NCI-H128 (cell line): ENCODE measurements around the gene PRMT3.
"Not testable (repeated sequence)": the region's sequence is repeated elsewhere in the genome, so short reads cannot be mapped to it uniquely, and the experiment has no call there.

Experiments
- DNase-seq: peaks from one replicate; lab custom pipeline; 2025; ENCODE audit not compliant: unreplicated experiment; lab: John Stamatoyannopoulos, UW

Gene PRMT3

DNA sequence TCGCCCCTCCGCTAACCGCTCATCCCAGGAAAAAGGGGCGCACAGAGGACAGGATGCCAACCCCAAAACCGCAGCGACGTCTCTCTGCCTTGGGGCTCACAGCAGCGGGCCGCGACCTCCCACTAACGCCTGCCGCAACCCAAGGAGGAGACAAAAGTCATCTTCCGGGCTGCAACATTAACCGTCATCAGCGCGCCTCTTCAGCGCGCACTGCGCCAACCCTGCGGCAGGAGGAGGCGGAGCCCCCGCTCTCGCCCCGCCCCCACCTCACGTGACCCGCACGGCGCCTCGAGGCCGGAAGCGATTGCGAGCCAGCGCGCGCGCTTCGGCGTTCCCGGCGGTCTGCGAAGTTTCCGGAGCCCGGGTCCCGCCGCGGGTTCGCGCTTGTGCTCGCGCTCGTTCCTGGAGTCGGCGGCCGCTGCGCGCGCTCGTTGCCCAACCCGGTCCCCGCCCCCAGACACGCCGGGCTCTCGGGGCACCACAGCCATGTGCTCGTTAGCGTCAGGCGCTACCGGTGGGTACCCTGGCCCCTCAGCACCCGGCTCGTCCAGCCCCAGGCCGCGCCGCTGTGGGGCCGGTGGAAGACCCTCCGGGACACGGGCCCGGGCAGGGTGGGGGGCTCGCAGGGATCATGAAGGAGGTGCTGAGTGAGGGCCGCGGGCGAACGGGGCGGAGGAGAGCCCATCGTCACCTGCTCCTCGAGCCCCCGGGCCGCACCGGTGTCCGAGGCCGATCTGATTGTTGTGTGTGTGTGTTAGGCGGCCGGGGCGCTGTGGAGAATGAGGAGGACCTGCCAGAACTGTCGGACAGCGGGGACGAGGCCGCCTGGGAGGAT, at the start of gene PRMT3:
TSS of gene PRMT3 (plus strand) at position 456 of the 835 bp plus-strand sequence. CDS start at position 487, 31 bp downstream.
- peak; percentile 88 for DNase-seq

- DNase-seq: no peak
These were observed 45.0 kb upstream of the PRMT3 start for GRCh38 chr11:20342347-20343141.

DNA sequence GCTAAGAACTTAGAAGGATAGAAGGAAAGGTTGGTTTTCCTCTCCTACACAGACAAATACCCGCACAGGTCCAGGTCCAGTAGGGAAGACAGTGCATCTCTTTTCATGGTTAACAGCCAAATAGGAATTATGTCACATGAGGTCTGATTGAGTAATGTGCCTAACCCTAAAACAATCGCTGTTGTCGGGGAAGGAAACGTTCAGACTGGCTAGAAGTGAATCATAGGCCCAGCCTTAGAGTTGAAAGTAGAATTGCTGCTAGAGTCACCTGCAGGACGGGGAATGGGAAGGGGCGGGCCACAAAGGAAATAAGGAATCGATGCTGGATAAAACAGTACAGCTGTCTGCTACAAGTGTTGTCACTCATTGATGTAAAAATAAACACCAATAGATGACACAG, 36.4 kb upstream of the PRMT3 start:
- no peak for DNase-seq

DNA sequence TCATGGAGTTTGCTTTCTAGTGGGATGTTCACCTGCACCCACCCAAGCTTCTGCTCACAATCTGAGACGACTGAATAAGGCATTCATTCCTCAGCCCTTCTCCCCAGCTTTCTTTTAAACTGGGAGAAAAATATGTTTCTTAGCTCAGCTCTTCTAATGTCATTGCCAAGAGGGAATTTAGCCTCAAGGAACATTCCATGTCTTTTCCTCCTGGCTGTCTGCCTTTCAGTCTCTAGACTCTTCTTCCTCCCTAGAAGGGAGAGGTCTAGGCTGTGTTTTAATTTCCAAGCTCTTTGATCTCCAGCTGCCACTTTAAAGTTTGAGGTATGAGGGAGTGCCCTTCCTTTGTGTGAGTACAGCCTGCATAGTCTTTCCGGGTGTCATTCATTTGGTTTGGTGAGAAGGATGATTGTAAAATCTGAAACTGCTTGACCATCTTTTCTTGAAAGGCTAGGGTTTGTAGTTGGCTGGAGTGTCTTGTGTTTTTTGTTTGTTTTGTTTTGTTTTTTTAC, 35.7 kb upstream of the PRMT3 start:
- DNase-seq: no peak

GRCh38 chr11:20353829-20354434, 33.6 kb upstream of the PRMT3 start:
- no peak for DNase-seq

- DNase-seq: no peak
These were observed 32.0 kb upstream of the PRMT3 start for GRCh38 chr11:20355221-20356219.

GRCh38 chr11:20357150-20357549, 30.4 kb upstream of the PRMT3 start:
- DNase-seq: no peak

DNA sequence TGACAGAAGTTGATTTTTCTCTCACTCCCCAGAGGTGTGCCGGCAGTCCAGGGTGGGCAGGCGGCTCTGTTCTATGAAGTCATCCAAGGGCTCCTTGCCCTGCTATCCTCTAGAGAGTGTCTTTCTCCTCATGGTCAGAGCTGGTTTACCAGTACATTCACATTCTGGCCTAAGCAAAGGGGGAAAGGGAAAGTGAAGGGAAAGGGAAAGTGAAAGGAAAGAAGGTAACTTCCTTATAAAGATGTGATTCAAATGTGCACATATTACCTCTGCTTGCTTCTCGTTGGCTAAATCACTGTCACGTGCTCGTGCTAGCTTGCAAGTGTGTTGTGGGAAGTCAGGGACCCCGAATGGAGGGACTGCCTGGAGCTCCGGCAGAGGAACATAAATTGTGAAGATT, 26.9 kb upstream of the PRMT3 start:
- no peak for DNase-seq

- no peak for DNase-seq
These were observed 25.0 kb upstream of the PRMT3 start for GRCh38 chr11:20362481-20362880.

GRCh38 chr11:20363149-20363499, 24.4 kb upstream of the PRMT3 start:
- no peak for DNase-seq

GRCh38 chr11:20363500-20364340, 23.8 kb upstream of the PRMT3 start, which contains the start of gene HTATIP2:
HTATIP2 (plus strand) TSS chr11:20363714; CDS start chr11:20364238, 524 bp downstream.
- no peak for DNase-seq

GRCh38 chr11:20364341-20364792, 23.1 kb upstream of the PRMT3 start:
- DNase-seq: no peak

- DNase-seq: not testable (repeated sequence)
These were observed 22.1 kb upstream of the PRMT3 start for GRCh38 chr11:20365465-20365864.

DNA sequence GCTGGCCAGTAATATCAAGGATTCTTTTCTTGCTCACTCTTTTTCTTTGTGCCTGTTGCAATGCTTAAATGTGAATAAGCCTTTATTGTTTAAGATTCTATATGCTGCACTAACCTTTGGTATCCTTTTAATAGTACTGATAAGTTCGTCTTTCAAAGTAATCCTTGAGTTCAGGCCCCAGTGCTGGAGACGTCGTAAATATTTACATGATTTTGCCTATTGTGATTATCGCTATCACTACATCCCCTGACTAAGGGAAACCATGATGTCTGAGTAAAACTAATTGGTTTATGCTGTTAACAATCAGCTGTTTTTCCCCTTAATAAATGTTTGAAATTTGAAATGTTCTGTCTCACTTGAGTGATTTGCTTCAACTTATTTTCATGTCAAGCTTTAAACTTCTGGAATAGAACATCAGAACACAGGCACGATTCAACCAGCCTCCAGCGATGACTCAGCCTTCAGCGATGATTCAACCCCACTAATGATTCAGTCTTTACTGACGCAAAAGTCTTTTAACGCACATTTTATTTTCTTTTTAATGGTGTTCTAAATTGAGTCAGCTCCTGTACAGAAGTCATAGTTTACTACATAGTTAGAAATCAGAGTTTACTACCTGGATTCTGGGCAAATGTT, 20.1 kb upstream of the PRMT3 start:
- DNase-seq: no peak

DNA sequence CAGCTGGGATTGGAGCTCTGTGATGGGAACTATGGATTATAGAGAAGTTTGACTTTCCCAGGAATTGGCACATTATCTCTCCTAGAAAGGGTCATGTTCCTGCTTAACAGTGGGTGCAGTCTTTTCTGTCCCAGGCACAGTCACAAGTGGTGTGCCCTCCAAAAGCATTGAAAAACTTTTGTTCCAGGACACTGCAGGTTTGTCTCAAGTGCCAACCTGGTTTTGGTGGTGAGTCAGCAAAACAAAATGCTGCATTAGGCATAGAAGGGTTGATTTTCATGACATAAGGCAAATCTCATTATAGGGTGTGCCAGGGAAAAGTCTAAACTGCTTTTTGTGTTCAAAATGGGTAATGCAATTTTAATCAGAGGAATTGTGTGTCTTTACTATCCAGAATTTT, 19.1 kb upstream of the PRMT3 start:
- no peak for DNase-seq

DNA sequence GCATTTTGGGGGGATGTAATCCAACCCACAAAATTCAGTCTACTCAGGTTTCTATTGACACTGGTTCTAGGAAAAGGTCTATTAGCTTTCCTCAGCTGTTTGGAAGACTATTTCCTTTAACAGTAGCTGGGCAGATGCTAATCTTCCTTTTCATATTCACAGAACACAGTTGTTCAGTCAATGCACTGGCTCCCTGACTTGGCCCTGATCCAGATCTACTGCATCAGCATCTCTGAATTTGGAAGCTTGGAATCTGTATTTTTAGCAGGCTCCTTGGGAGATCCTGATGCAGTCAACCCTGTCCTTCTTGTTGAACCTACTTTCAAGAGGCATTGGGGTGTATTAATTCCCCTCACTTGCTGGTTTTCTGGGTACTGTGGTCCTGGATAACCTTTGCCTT, 17.7 kb upstream of the PRMT3 start:
- no peak for DNase-seq

- no peak for DNase-seq
These were observed 15.4 kb upstream of the PRMT3 start for GRCh38 chr11:20372081-20372626.

DNA sequence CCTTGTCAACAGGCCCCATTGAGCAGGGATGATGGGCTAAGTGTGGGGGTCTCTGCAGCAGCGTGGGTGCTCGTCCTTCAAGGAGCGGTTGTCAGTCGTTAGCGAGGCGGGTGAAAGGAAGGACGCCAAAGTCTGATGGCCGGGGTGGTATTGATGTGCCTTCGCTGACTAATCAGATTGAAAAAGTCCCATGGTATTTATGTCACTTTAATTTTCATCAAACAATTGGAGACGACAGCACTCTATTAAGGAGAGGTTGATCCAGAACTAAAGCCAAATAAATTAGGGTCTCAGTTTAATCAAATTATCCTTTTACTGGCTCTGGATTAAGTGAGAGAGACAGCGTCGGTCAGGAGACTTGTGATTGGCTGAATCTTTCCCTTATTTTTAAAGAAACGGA, 14.4 kb upstream of the PRMT3 start:
- DNase-seq: no peak
